ENCODE data around the gene TSPAN19.

Gene TSPAN19

GRCh38 chr12:84978921-84979320, 57.2 kb downstream of the TSPAN19 start:
- no peak for TF ChIP-seq CTCF (IDR thresholded peaks at IDR 0.05; ENCODE audit: insufficient read depth, low read length, poor library complexity, severe bottlenecking)
- TF ChIP-seq EZH2phosphoT487 (conservative IDR thresholded peaks at IDR 0.05; ENCODE audit: low read length): no peak
- no peak overlapping the region for H3K4me3 ChIP-seq (ENCODE audit: insufficient read depth, low read length, poor library complexity, severe bottlenecking)

GRCh38 chr12:84976133-84976532, 59.9 kb downstream of the TSPAN19 start:
- Histone ChIP-seq H3K9ac (ENCODE audit: low read length) (no peak overlapping the region), H4K20me1 (ENCODE audit: low read depth, low read length) (no peaks in the 10 kb centered on the region), H3F3A (ENCODE audit: insufficient read depth) (no peaks in the 10 kb centered on the region), H3K4me3 (ENCODE audit: insufficient read depth, low read length, poor library complexity, severe bottlenecking) (no peak overlapping the region), H3K27me3 (ENCODE audit: low read length) (no peaks in the 10 kb centered on the region), H3K9me2 (replicated peaks; ENCODE audit: insufficient read depth, low read length) (no peaks in the 10 kb centered on the region), H2AFZ (ENCODE audit: low read depth, low read length, severe bottlenecking) (no peak overlapping the region), H3K27ac (ENCODE audit: low read depth, low read length) (no peak overlapping the region), H3K36me3 (ENCODE audit: low read length) (no peaks in the 10 kb centered on the region), H3K9me3 (ENCODE audit: insufficient read depth, low read length) (peaks cover 7% of the 10 kb centered on the region; the same call in 1 of the 2 replicates), H3K79me2 (ENCODE audit: insufficient read depth, low read length) (no peaks in the 10 kb centered on the region), H3K4me2 (ENCODE audit: low read depth, low read length, poor library complexity, severe bottlenecking) (no peak overlapping the region)
- TF ChIP-seq EZH2phosphoT487 (conservative IDR thresholded peaks at IDR 0.05; ENCODE audit: low read length) (no peak), CTCF (IDR thresholded peaks at IDR 0.05; ENCODE audit: insufficient read depth, low read length, poor library complexity, severe bottlenecking) (no peak)

More at GRCh38 chr12:84978921-84979320, 57.2 kb downstream of the TSPAN19 start:
- no peak overlapping the region for H2AFZ ChIP-seq (ENCODE audit: low read depth, low read length, severe bottlenecking)
- no peaks in the 10 kb centered on the region for H3K79me2 ChIP-seq (ENCODE audit: insufficient read depth, low read length)
- H3K4me2 ChIP-seq (ENCODE audit: low read depth, low read length, poor library complexity, severe bottlenecking): no peak overlapping the region
- no peaks in the 10 kb centered on the region for H3K9me2 ChIP-seq (replicated peaks; ENCODE audit: insufficient read depth, low read length)
- no peaks in the 10 kb centered on the region for H3K27me3 ChIP-seq (ENCODE audit: low read length)
- no peaks in the 10 kb centered on the region for H3F3A ChIP-seq (ENCODE audit: insufficient read depth)
- H3K9ac ChIP-seq (ENCODE audit: low read length): no peak overlapping the region
- H3K27ac ChIP-seq (ENCODE audit: low read depth, low read length): no peak overlapping the region
- H3K36me3 ChIP-seq (ENCODE audit: low read length): no peaks in the 10 kb centered on the region
- H4K20me1 ChIP-seq (ENCODE audit: low read depth, low read length): no peaks in the 10 kb centered on the region
- H3K9me3 ChIP-seq (ENCODE audit: insufficient read depth, low read length): peaks cover 7% of the 10 kb centered on the region; the same call in 1 of the 2 replicates

- H4K20me1 ChIP-seq (ENCODE audit: low read depth, low read length): no peaks in the 10 kb centered on the region
- no peaks in the 10 kb centered on the region for H3K9me2 ChIP-seq (replicated peaks; ENCODE audit: insufficient read depth, low read length)
- no peak overlapping the region for H3K4me3 ChIP-seq (ENCODE audit: insufficient read depth, low read length, poor library complexity, severe bottlenecking)
- H3K4me2 ChIP-seq (ENCODE audit: low read depth, low read length, poor library complexity, severe bottlenecking): no peak overlapping the region
- H3K27ac ChIP-seq (ENCODE audit: low read depth, low read length): no peak overlapping the region
- no peaks in the 10 kb centered on the region for H3K79me2 ChIP-seq (ENCODE audit: insufficient read depth, low read length)
- TF ChIP-seq CTCF (IDR thresholded peaks at IDR 0.05; ENCODE audit: insufficient read depth, low read length, poor library complexity, severe bottlenecking) (no peak), EZH2phosphoT487 (conservative IDR thresholded peaks at IDR 0.05; ENCODE audit: low read length) (no peak)
- H3K9ac ChIP-seq (ENCODE audit: low read length): no peak overlapping the region
- peaks cover 7% of the 10 kb centered on the region; the same call in 1 of the 2 replicates for H3K9me3 ChIP-seq (ENCODE audit: insufficient read depth, low read length)
- no peaks in the 10 kb centered on the region for H3K27me3 ChIP-seq (ENCODE audit: low read length)
- no peaks in the 10 kb centered on the region for H3F3A ChIP-seq (ENCODE audit: insufficient read depth)
- no peak overlapping the region for H2AFZ ChIP-seq (ENCODE audit: low read depth, low read length, severe bottlenecking)
- no peaks in the 10 kb centered on the region for H3K36me3 ChIP-seq (ENCODE audit: low read length)
Measured at GRCh38 chr12:84974155-84974815, 61.8 kb downstream of the TSPAN19 start.

All from SU-DHL-6 (cell line).